ENCODE results near the gene DVL3.

Gene DVL3

GRCh38 chr3:184211297-184211696 lies 56.1 kb downstream of the DVL3 start:
- DNase-seq = no peak

DNA sequence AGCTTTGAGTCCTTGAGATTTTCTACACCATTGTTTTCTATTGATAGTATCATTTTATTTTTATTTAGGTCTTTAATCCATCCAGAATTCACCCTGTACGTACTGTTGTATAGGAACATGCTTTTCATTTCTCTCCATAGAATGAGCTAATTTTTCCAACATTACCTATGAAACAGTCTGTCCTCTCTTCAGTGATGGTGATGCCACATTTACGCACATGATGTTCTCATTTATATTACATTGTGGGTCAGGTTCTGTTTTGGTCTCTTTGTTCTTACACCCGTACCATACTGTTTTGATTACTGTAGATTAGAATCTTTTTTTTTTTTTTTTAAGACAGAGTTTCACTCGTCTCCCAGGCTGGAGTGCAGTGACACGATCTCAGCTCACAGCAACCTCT lies 56.5 kb downstream of the DVL3 start:
- no peak for DNase-seq

DNA sequence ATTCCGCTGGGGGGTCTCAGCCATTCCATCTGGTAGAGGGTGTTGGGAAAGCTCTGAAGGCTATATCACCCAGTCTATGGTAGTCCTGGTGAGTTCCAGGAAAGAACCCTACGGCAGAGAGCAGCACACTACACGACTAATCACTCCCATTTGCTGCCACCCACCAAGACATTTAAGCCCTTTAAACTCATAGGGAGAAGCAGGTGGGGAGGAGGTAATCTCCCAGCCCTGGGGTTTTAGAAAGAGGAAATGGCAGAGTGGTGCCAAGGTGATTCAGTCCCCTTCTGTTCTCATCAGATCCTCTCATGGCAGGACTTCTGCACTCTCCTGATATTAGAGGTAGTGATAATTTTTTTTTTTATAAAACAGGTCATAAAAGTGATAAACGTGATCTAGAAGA lies 63.6 kb downstream of the DVL3 start:
- DNase-seq = no peak

DNA sequence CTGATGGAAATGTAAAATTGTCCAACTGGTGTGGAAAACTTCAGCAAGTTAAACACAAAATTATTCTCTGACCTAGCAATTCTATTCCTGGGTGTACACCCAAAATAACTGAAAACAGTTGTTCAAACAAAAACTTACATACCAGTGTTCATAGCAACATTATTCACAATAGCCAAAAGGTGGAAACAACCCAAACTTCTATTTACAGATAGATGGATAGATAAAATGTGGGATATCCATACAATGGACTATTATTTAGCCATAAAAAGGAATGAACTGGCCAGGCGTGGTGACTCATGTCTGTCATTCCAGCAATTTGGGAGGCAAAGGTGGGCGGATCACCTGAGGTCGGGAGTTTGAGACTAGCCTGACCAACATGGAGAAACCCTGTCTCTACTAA lies 67.3 kb downstream of the DVL3 start:
- no peak for DNase-seq

Measured in right kidney (tissue), 1 donor.